K562 (cell line): ENCODE data around the gene BCAN. TPM values are rescaled to one million over a fixed set of nuclear protein-coding genes. Genes with fewer than 3 reads are reported as not detected.

Experiments used
- NFATC3 ChIP-seq: fragments of 450-650 bp; IDR thresholded peaks from 2 replicates; pipeline ENCODE4 v1.6.1; 2017; ENCODE audit warnings: mild to moderate bottlenecking
- NONO ChIP-seq, 2 experiments: fragments of 200-400 bp in 1 of 2; fragments of 450-650 bp in 1 of 2; formaldehyde crosslinking in 1 of 2; IDR thresholded peaks; 2 replicates each; pipeline ENCODE4 v1.6.1; 2017; ENCODE audit warnings: low read depth in 2 of 2, mild to moderate bottlenecking in 2 of 2, moderate library complexity in 2 of 2, low read length in 1 of 2
- RFX1 ChIP-seq: fragments of 450-650 bp; IDR thresholded peaks from 2 replicates; pipeline ENCODE4 v1.6.1; 2016; ENCODE audit warnings: mild to moderate bottlenecking, moderate library complexity
- SAFB2 ChIP-seq: fragments of 200-400 bp; formaldehyde crosslinking; IDR thresholded peaks from 2 replicates; pipeline ENCODE4 v1.6.1; 2018; ENCODE audit warnings: borderline replicate concordance, low read length, low read depth, moderate library complexity; ENCODE audit not compliant: severe bottlenecking
- SMAD2 ChIP-seq: fragments of 150-350 bp; IDR thresholded peaks from 2 replicates; pipeline ENCODE4 v1.6.1; 2014; ENCODE audit warnings: low read depth, mild to moderate bottlenecking, low read length
- SNIP1 ChIP-seq: fragments of 450-650 bp; IDR thresholded peaks from 2 replicates; pipeline ENCODE4 v1.7.1; 2017; ENCODE audit warnings: low read depth, mild to moderate bottlenecking
- SP1 ChIP-seq: sonication (generic); formaldehyde crosslinking; IDR thresholded peaks from 2 replicates; pipeline ENCODE4 v1.8.1; 2022; ENCODE audit warnings: mild to moderate bottlenecking, missing genetic modification reagents
- U2AF1 ChIP-seq: fragments of 200-400 bp; formaldehyde crosslinking; optimal IDR thresholded peaks from 2 replicates; pipeline ENCODE3; 2017; ENCODE audit warnings: mild to moderate bottlenecking, low read depth, low read length, moderate library complexity
- XRCC4 ChIP-seq: IDR thresholded peaks from one replicate; pipeline ENCODE4 v1.6.1; 2011; ENCODE audit not compliant: insufficient read depth, insufficient read length; ENCODE audit errors: extremely low read depth
- ZC3H4 ChIP-seq: sonication (generic); formaldehyde crosslinking; IDR thresholded peaks from 2 replicates; pipeline ENCODE4 v1.9.0; 2021; ENCODE audit warnings: missing genetic modification reagents, borderline replicate concordance
- ZNF551 ChIP-seq: fragments of 250-450 bp; sonication (Bioruptor Pico); IDR thresholded peaks from 2 replicates; pipeline ENCODE4 v1.5.0; 2021; ENCODE audit warnings: mild to moderate bottlenecking, moderate library complexity
- ZNF707 ChIP-seq: fragments of 250-450 bp; sonication (Bioruptor Pico); conservative IDR thresholded peaks from 2 replicates; pipeline ENCODE4 v1.8.0; 2022; ENCODE audit warnings: inconsistent platforms, mild to moderate bottlenecking, moderate library complexity
- polyA plus RNA-seq, 8 experiments: library from polyadenylated mRNA; depleted of rRNA in 4 of 8; stranded (reverse) in 5 of 8; unstranded in 3 of 8; fragments of >200 nt; fragmentation: Nextera tagmentation in 2 of 8; fragmentation: Illumina TruSeq in 1 of 8; extraction: Ambion mirVana in 2 of 8; extraction: Trizol in 1 of 8; gene quantifications; 2 replicates each; pipeline versions ENCODE4 v1.2.1 to v1.2.3, GENCODE V29; 2011 to 2014; ENCODE audit warnings: inconsistent platforms in 1 of 8, missing spikeins in 1 of 8
- total RNA-seq, 7 experiments: library from RNA; depleted of rRNA in 6 of 7; stranded (reverse); fragments of >200 nt in 6 of 7; fragmentation: Illumina TruSeq in 2 of 7; extraction: Trizol in 2 of 7; gene quantifications; 2 replicates each; pipeline versions ENCODE4 v1.2.1 to v1.2.3, GENCODE V29; 2011 to 2021; ENCODE audit warnings: low replicate concordance in 1 of 7
- TF ChIP-seq, protein P1 (sequence below), 2 experiments: fragments of 450-650 bp; formaldehyde crosslinking in 1 of 2; IDR thresholded peaks; 2 replicates each; pipeline versions ENCODE4 v1.4.0 to v1.6.1; 2014 to 2020; ENCODE audit warnings: mild to moderate bottlenecking in 2 of 2, borderline replicate concordance in 1 of 2, low read depth in 1 of 2
- TF ChIP-seq, protein P2 (sequence below): fragments of 150-350 bp; conservative IDR thresholded peaks from 2 replicates; pipeline ENCODE4 v1.6.1; 2014; ENCODE audit warnings: low read length
- TF ChIP-seq, protein P3 (sequence below): sonication (generic); formaldehyde crosslinking; IDR thresholded peaks from 2 replicates; pipeline ENCODE4 v1.5.0; 2020; ENCODE audit warnings: missing genetic modification reagents

BCAN gene
- total and polyA plus RNA-seq, 9 of the 15 experiments (the other 6 are each of a cell fraction or from before 2014, with no cell fraction given): 0.04 to 0.33 (median 0.14) TPM; not detected in 5

DNA sequence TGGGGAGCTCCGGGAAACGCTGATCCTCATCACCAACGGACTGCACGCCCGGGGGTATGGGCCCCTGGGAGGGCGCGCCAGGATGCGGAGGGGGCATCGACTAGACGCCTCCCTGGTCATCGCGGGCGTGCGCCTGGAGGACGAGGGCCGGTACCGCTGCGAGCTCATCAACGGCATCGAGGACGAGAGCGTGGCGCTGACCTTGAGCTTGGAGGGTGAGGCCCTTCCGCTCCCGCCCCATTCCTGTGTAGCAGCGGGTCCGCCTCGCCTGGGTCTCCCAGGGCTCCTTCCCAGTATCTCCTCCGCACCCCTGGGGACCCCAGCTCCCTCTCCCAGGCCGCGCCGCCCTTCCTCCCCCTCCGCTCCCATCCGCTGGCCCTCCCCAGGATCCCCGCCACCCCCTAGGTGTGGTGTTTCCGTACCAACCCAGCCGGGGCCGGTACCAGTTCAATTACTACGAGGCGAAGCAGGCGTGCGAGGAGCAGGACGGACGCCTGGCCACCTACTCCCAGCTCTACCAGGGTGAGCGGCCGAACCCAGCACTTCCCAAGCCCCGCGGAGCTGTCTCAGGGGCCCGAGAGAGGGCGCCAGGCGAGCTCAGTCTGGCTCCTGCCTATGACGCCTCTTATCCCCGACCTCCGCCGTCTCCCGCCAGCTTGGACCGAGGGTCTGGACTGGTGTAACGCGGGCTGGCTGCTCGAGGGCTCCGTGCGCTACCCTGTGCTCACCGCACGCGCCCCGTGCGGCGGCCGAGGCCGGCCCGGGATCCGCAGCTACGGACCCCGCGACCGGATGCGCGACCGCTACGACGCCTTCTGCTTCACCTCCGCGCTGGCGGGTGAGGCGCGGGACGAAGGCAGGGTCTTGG is 17.7 kb upstream of the BCAN start (continued):
- TF ChIP-seq XRCC4: no peak
- TF ChIP-seq U2AF1: no peak
- TF ChIP-seq, protein P1, sequence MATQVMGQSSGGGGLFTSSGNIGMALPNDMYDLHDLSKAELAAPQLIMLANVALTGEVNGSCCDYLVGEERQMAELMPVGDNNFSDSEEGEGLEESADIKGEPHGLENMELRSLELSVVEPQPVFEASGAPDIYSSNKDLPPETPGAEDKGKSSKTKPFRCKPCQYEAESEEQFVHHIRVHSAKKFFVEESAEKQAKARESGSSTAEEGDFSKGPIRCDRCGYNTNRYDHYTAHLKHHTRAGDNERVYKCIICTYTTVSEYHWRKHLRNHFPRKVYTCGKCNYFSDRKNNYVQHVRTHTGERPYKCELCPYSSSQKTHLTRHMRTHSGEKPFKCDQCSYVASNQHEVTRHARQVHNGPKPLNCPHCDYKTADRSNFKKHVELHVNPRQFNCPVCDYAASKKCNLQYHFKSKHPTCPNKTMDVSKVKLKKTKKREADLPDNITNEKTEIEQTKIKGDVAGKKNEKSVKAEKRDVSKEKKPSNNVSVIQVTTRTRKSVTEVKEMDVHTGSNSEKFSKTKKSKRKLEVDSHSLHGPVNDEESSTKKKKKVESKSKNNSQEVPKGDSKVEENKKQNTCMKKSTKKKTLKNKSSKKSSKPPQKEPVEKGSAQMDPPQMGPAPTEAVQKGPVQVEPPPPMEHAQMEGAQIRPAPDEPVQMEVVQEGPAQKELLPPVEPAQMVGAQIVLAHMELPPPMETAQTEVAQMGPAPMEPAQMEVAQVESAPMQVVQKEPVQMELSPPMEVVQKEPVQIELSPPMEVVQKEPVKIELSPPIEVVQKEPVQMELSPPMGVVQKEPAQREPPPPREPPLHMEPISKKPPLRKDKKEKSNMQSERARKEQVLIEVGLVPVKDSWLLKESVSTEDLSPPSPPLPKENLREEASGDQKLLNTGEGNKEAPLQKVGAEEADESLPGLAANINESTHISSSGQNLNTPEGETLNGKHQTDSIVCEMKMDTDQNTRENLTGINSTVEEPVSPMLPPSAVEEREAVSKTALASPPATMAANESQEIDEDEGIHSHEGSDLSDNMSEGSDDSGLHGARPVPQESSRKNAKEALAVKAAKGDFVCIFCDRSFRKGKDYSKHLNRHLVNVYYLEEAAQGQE (IDR thresholded peaks at IDR 0.05; ENCODE audit: borderline replicate concordance): no peak; the same call in 1 of the 2 replicates
- TF ChIP-seq, protein P1 (CRISPR knock-in tag; IDR thresholded peaks at IDR 0.05; ENCODE audit: low read depth): 0 out of 2 replicates have a peak, but pooled peaks have one; percentile 29
- no peak for TF ChIP-seq ZNF551 (CRISPR knock-in tag)
- TF ChIP-seq, protein P2, sequence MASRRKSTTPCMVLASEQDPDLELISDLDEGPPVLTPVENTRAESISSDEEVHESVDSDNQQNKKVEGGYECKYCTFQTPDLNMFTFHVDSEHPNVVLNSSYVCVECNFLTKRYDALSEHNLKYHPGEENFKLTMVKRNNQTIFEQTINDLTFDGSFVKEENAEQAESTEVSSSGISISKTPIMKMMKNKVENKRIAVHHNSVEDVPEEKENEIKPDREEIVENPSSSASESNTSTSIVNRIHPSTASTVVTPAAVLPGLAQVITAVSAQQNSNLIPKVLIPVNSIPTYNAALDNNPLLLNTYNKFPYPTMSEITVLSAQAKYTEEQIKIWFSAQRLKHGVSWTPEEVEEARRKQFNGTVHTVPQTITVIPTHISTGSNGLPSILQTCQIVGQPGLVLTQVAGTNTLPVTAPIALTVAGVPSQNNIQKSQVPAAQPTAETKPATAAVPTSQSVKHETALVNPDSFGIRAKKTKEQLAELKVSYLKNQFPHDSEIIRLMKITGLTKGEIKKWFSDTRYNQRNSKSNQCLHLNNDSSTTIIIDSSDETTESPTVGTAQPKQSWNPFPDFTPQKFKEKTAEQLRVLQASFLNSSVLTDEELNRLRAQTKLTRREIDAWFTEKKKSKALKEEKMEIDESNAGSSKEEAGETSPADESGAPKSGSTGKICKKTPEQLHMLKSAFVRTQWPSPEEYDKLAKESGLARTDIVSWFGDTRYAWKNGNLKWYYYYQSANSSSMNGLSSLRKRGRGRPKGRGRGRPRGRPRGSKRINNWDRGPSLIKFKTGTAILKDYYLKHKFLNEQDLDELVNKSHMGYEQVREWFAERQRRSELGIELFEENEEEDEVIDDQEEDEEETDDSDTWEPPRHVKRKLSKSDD: no peak
- no peak for TF ChIP-seq RFX1
- no peak for TF ChIP-seq ZC3H4 (CRISPR knock-in tag)
- TF ChIP-seq SMAD2: no peak
- TF ChIP-seq NONO (IDR thresholded peaks at IDR 0.05; ENCODE audit: low read depth in 2 of 2, low read length in 1 of 2): no peak; a peak in 1 of 4 replicates
- no peak for TF ChIP-seq ZNF707
- TF ChIP-seq SP1 (CRISPR knock-in tag): no peak
- TF ChIP-seq, protein P3, sequence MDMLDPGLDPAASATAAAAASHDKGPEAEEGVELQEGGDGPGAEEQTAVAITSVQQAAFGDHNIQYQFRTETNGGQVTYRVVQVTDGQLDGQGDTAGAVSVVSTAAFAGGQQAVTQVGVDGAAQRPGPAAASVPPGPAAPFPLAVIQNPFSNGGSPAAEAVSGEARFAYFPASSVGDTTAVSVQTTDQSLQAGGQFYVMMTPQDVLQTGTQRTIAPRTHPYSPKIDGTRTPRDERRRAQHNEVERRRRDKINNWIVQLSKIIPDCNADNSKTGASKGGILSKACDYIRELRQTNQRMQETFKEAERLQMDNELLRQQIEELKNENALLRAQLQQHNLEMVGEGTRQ (CRISPR knock-in tag): no peak
- no peak for TF ChIP-seq SNIP1
- no peak for TF ChIP-seq NFATC3
- no peak for TF ChIP-seq SAFB2
